GM19328 (cell line): ENCODE data around the gene SLC19A1.

Source experiments
- ATAC-seq: cut with Tn5 transposase; IDR thresholded peaks from one replicate; pipeline ENCODE4 v1.9.1; 2021; ENCODE audit warnings: mild to moderate bottlenecking, moderate library complexity; ENCODE audit not compliant: unreplicated experiment

Gene SLC19A1

GRCh38 chr21:45482899-45483821 lies 59.1 kb downstream of the SLC19A1 start:
- no peak for ATAC-seq

- ATAC-seq = no peak
These were observed 60.0 kb downstream of the SLC19A1 start for GRCh38 chr21:45481977-45482898.

GRCh38 chr21:45481566-45481965 lies 60.7 kb downstream of the SLC19A1 start:
- ATAC-seq = no peak

GRCh38 chr21:45480701-45481500 lies 61.3 kb downstream of the SLC19A1 start:
- no peak for ATAC-seq

DNA sequence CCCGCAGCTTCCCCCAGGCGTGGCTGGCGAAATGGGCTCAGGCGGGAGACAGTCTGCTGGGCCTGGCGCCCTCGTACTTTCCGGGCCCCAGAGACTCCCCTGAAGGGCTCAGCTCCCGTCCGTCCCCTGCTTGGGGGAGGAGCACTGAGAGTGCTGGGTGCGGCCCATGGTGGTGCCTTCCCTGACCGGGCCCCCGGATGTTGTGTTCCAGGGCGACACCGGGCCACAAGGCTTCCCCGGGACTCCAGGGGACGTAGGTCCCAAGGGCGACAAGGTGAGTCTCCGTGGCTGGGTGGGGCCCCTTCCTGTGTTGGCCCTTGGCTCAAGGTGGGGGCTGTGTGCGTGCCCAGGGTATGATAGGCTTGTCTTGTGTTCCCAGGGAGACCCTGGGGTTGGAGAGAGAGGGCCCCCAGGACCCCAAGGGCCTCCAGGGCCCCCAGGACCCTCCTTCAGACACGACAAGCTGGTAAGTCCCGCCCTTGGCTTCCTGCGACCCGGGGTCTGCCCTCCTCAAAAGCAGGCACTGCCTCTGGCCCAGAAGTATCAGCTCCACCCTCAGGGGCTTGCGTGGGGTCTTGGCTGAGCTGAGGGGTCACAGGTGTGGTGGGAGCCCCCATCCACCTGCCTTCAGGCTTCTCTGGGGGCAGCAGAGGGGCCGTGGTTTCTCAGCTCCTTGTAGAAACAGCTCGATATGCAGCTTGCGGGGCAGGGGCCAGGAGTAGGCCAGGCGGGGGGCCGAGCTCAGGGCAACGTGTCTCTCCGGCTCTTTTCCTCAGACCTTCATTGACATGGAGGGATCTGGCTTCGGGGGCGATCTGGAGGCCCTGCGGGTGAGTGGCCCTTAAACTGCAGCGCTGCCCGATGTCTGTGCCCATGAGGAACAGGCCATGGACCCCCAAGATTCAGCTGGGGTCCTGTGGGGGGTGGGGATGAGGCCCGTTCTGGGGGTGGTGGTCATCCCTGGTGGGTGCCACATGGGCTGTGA lies 62.3 kb downstream of the SLC19A1 start:
- no peak for ATAC-seq

DNA sequence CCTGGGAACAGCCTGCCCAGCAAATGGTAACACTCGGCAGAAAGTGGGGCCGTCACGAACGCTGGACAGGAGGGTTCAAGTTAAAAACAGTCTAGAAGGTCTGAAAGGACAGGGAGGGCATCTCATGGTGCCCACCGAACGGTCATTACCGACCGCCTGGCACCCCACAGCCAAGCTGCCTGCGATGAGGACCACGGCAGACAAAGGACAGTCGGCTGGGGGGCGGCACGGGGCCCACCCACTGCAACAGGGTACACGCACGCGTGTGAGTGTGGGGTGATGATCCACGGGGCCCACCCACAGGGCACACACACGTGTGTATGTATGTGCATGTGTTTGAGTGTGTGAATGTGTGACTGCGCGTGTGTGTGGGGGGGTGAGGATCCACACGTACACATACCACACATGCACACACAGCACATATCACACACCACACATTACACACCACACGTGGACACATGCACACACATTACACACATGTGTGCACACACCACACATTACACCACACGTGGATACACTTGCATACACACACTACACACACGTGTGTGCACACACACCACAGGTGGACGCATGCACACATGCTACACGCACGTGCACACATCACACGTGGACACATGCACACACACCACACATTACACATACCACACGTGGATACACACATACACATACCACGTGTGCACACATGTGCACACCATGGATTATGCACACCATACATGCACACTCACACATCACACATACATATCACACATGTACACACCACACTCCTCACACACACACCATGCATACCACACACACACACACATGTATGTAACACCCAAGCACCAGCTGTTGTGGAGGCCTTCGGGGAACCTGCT lies 63.2 kb downstream of the SLC19A1 start:
- ATAC-seq = no peak

- ATAC-seq = no peak
These were observed 64.0 kb downstream of the SLC19A1 start for GRCh38 chr21:45478115-45478801.

DNA sequence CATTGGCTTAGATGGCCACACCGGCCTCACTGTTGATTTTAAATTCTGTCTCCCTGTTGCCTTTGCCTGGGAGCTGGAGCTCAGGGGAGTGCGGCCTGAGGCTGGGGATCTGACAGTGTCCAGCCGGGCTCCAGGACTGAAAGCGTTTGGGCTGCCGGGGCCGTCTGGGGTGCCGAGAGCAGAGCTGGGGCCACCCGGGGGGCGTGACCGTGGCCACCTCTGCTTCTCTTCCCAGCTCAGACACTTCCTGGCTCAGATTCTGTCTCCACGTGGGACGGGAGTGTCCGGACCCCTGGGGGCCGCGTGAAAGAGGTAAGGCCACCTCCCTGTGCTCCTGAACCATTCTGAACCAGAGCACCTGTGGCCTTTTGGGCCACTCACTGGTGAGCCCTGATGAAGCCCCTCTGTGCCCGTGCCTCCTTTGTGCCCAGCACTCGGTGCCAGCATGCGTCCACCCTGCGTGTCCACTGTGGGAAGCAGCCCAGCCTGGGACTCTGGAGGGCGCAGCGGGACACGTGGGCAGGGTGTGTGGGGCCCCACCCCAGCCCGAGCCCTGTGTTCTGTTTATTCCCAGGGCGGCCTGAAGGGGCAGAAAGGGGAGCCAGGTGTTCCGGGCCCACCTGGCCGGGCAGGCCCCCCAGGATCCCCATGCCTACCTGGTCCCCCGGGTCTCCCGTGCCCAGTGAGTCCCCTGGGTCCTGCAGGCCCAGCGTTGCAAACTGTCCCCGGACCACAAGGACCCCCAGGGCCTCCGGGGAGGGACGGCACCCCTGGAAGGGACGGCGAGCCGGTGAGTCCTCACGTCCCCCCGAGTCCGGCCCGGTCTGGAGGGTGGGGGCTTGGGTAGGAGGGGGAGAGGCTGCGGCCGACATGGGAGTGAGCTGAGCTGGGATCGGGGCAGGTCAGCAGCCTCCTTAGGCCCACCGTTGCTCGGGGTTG lies 64.8 kb downstream of the SLC19A1 start:
- no peak for ATAC-seq

GRCh38 chr21:45476582-45476981 lies 65.7 kb downstream of the SLC19A1 start:
- ATAC-seq = no peak

GRCh38 chr21:45475797-45476570 lies 66.3 kb downstream of the SLC19A1 start:
- ATAC-seq = no peak

DNA sequence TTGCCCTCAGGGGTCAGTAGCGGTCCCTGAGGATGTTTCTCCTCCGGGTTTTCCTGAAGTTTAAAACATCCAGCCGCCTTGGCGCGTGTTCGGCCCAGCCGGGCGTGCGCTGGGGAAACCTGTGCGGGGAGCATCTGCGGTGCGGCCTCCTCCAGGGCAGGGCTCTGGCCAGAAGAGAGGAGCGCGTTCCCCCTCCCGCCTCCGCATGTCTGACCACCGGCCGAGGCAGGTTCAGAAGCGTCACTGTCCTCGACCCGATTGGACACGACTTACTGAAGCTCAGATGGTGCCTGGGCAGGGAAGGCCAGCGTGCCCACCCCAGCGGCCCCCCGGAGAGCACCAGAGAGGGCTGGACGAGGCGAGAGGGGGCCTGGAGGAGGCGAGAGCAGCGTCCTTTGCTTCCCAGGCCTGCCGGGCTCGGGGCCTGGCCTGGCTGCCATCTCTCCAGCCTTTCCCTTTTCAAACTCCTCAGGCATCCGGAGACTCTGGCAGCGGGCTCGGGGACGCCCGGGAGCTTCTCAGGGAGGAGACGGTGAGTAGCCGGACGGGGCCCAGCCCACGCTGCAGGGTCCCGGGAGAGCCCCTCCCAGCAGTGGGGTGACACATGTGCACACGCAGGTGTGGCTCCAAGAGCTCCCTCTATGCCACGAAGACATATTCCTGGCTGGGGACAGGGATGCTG lies 67.1 kb downstream of the SLC19A1 start:
- ATAC-seq = no peak

DNA sequence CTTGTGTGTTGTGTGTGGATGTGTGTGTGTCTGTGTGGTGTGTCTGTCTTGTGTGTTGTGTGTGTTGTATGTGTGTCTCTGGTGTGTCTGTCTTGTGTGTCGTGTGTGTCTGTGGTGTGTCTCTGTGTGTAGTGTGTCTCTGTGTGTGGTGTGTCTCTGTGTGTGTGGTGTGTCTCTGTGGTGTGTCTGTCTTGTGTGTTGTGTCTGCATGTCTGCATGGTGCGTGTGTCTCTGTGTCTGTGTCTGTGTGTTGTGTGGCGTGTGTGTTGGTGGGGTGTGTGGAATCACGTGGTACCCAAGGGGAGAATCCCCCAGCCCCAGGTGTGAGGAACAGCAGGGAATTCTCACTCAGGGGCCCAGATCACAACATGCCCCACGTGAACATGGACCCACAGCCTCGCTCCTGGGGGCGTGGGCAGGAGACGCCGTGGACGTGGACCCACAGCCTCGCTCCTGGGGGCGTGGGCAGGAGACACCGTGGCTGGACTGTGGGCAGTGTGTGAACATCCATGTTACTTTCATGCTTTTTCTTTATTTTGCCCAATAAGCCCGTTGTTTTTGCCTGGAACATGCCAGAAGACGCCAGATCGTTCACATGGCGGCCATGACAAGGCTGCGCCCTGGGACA lies 67.8 kb downstream of the SLC19A1 start:
- no peak for ATAC-seq

DNA sequence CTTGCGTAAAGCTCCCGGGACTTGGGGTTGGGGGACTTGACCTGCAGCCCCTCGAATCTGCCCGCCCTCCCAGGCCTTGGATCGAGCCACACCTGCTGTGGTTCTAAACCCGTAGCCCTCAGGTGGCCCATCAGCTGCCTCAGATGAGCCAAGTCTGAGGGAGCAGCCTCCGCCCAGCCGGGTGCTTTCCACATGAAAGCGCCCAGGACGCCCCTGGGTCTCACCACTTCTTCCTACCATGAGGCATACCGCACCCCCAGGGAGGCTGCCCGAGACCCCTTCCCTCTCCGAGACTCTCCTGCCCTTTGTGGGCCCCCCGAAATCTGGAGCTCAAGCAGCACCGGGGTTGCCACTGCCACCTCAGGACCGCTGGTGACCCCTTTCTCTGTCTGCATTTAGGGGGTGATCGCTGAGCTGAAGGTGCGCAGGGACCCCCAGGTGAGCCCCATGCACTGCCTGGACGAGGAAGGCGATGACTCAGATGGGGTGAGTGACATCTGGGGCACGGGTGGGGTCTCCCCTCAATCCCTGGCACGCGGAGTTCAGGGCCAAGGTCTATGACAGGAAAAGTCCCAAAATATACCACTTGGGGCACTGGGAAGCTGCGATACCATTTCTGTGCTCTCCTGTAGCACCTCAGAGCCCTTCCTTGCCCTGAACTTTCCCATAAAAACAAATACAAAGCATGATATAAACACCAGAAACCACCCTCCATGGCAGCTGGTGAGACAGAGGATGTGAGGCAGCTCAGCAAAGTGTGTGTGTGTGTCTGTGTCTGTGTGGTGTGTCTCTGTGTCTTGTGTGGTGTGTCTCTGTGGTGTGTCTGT lies 68.5 kb downstream of the SLC19A1 start:
- ATAC-seq = no peak
